ENCODE measurements around the gene C1orf74. TPM values are rescaled to one million over a fixed set of nuclear protein-coding genes. Genes with fewer than 3 reads are reported as not detected.
A peak's percentile ranks its signal among the peaks of the same experiment; 100 is the strongest.

Gene C1orf74
- total RNA-seq, 2 experiments from 2014 or later, result 0.63 to 0.67 TPM

DNA sequence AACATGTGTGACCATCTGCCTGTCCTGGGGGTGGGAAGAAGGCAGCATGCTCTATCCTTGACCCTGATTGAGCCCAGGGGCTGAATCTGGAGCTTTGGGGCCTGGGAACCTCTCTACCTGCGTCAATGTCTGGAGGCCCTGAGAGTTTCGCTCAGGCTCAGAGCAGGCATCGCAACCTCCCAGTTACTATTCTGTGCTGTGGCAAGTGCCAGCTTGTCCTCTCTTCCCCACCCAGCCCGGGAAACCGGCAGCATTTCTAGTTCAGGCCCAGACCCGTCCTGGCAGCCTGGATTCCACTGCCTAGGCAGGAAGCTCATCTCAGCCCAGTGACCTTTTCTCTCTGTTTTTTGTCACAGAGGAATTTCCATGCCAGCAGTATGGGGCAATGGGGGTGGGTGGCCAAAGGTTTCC, 31.6 kb upstream of the C1orf74 start:
- H3K27ac ChIP-seq (ENCODE audit: low read depth in 1 of 2, low read length in 2 of 2), result no peak overlapping the region

GRCh38 chr1:209815490-209815889, 31.1 kb upstream of the C1orf74 start:
- Mint-ChIP-seq H3K36me3 (ENCODE audit: low read depth) (no peaks in the 10 kb centered on the region), H3K27me3 (peaks cover 2% of the 10 kb centered on the region), H3K9me3 (no peaks in the 10 kb centered on the region), H3K4me3 (no peak overlapping the region), H3K4me1 (ENCODE audit: low read depth) (peaks cover 10% of the 10 kb centered on the region), H3K27ac (no peak overlapping the region)
- peaks cover 5% of the 10 kb centered on the region for H3K4me1 ChIP-seq (ENCODE audit: insufficient read depth, low read length)
- ATAC-seq (ENCODE audit: poor library complexity), result peak; percentile 41
- DNase-seq, result peak in 2 of 14 experiments; percentile 52 to 63
- no peaks in the 10 kb centered on the region for H3K36me3 ChIP-seq (ENCODE audit: insufficient read depth, low read length)
- TF ChIP-seq CTCF (IDR thresholded peaks at IDR 0.05), result no peak
- intact Hi-C loops (cut with DNase I, micrococcal nuclease), result no loop called here
- no peak overlapping the region for H3K4me3 ChIP-seq (ENCODE audit: low read length)
- CTCF ChIA-PET, result no interaction called here
- no peaks in the 10 kb centered on the region for H3K9me3 ChIP-seq (ENCODE audit: control insufficient read depth in 1 of 2, insufficient read depth in 1 of 2, low read length in 2 of 2)
- H3K27me3 ChIP-seq (ENCODE audit: control insufficient read depth in 1 of 2, insufficient read depth in 2 of 2, low read length in 2 of 2), result peaks cover 0 to 5% of the 10 kb centered on the region in 2 experiments
- no peak overlapping the region for H3K27ac ChIP-seq (ENCODE audit: low read depth in 1 of 2, low read length in 2 of 2)
- POLR2A ChIA-PET, result interaction anchor here (1.2 to 1.5 kb wide), 2 partner anchors 15 to 31 kb away, joined by 3 to 4 read pairs; partner anchors contain the start of gene C1orf74

More for the DNA sequence above, 31.6 kb upstream of the C1orf74 start:
- H3K36me3 ChIP-seq (ENCODE audit: insufficient read depth, low read length), result no peaks in the 10 kb centered on the region
- Mint-ChIP-seq H3K4me3 (no peak overlapping the region), H3K36me3 (ENCODE audit: low read depth) (no peaks in the 10 kb centered on the region), H3K27me3 (peaks cover 6% of the 10 kb centered on the region), H3K27ac (no peak overlapping the region), H3K9me3 (no peaks in the 10 kb centered on the region), H3K4me1 (ENCODE audit: low read depth) (peaks cover 10% of the 10 kb centered on the region)
- ChIA-PET CTCF (no interaction called here), POLR2A (interaction anchor here (1.2 to 1.5 kb wide), 2 partner anchors 16 to 31 kb away, joined by 3 to 4 read pairs; partner anchors contain the start of gene C1orf74)
- H3K4me1 ChIP-seq (ENCODE audit: insufficient read depth, low read length), result peaks cover 5% of the 10 kb centered on the region
- no peaks in the 10 kb centered on the region for H3K9me3 ChIP-seq (ENCODE audit: control insufficient read depth in 1 of 2, insufficient read depth in 1 of 2, low read length in 2 of 2)
- H3K27me3 ChIP-seq (ENCODE audit: control insufficient read depth in 1 of 2, insufficient read depth in 2 of 2, low read length in 2 of 2), result peaks cover 2 to 5% of the 10 kb centered on the region in 2 experiments
- intact Hi-C loops (cut with DNase I, micrococcal nuclease), result no loop called here
- DNase-seq, result no peak
- no peak overlapping the region for H3K4me3 ChIP-seq (ENCODE audit: low read length)
- no peak for ATAC-seq (ENCODE audit: poor library complexity)
- TF ChIP-seq CTCF (IDR thresholded peaks at IDR 0.05), result no peak

- POLR2A ChIA-PET, result no interaction called here
- CTCF ChIA-PET, result no interaction called here
- H3K4me3 Mint-ChIP-seq, result no peak overlapping the region
- no peaks in the 10 kb centered on the region for H3K36me3 Mint-ChIP-seq (ENCODE audit: low read depth)
- DNase-seq, result no peak
- no peak overlapping the region for H3K27ac Mint-ChIP-seq
- peaks cover 0 to 5% of the 10 kb centered on the region in 2 experiments for H3K27me3 ChIP-seq (ENCODE audit: control insufficient read depth in 1 of 2, insufficient read depth in 2 of 2, low read length in 2 of 2)
- ATAC-seq (ENCODE audit: poor library complexity), result no peak
- intact Hi-C loops (cut with DNase I, micrococcal nuclease), result no loop called here
- peaks cover 10% of the 10 kb centered on the region for H3K4me1 Mint-ChIP-seq (ENCODE audit: low read depth)
- TF ChIP-seq CTCF (IDR thresholded peaks at IDR 0.05), result no peak
- H3K9me3 ChIP-seq (ENCODE audit: control insufficient read depth in 1 of 2, insufficient read depth in 1 of 2, low read length in 2 of 2), result no peaks in the 10 kb centered on the region
- peaks cover 5% of the 10 kb centered on the region for H3K4me1 ChIP-seq (ENCODE audit: insufficient read depth, low read length)
- no peaks in the 10 kb centered on the region for H3K9me3 Mint-ChIP-seq
- no peaks in the 10 kb centered on the region for H3K36me3 ChIP-seq (ENCODE audit: insufficient read depth, low read length)
- no peak overlapping the region for H3K4me3 ChIP-seq (ENCODE audit: low read length)
- H3K27me3 Mint-ChIP-seq, result no peaks in the 10 kb centered on the region
- H3K27ac ChIP-seq (ENCODE audit: low read depth in 1 of 2, low read length in 2 of 2), result no peak overlapping the region
Observed at GRCh38 chr1:209813902-209814301, 29.5 kb upstream of the C1orf74 start.

All from CD4-positive, alpha-beta T cell (primary cell).